Measurements from ENCODE around the gene CHD1. TPM values are rescaled to one million over a fixed set of nuclear protein-coding genes. Genes with fewer than 3 reads are reported as not detected.

The CHD1 gene
- total RNA-seq, 2 donors from 2014 or later: 29.1 to 47.3 TPM

GRCh38 chr5:98865690-98866089 is 63.1 kb downstream of the CHD1 start:
- no peaks in the 10 kb centered on the region for H3K4me1 ChIP-seq
- H3K36me3 ChIP-seq: peaks cover 4% of the 10 kb centered on the region
- no peak overlapping the region for H3K27ac ChIP-seq
- H3K9ac ChIP-seq (ENCODE audit: low read depth in 2 of 2, low read length in 2 of 2): no peak overlapping the region
- H3K4me3 ChIP-seq: no peak overlapping the region
- no peaks in the 10 kb centered on the region for H3K9me3 ChIP-seq
- TF ChIP-seq CTCF (IDR thresholded peaks at IDR 0.05): no peak
- no peaks in the 10 kb centered on the region for H3K27me3 ChIP-seq
- intact Hi-C loops (cut with DNase I): no loop called here
- DNase-seq: no peak

GRCh38 chr5:98847054-98847453 is 81.8 kb downstream of the CHD1 start:
- Histone ChIP-seq H3K4me3 (no peak overlapping the region), H3K27me3 (no peaks in the 10 kb centered on the region), H3K27ac (no peak overlapping the region), H3K36me3 (no peaks in the 10 kb centered on the region), H3K9me3 (no peaks in the 10 kb centered on the region), H3K9ac (ENCODE audit: low read depth in 2 of 2, low read length in 2 of 2) (no peak overlapping the region), H3K4me1 (no peaks in the 10 kb centered on the region)
- no peak for DNase-seq
- intact Hi-C loops (cut with DNase I): no loop called here
- no peak for TF ChIP-seq CTCF (IDR thresholded peaks at IDR 0.05)

GRCh38 chr5:98846520-98846919 is 82.3 kb downstream of the CHD1 start:
- H3K4me1 ChIP-seq: no peaks in the 10 kb centered on the region
- H3K36me3 ChIP-seq: no peaks in the 10 kb centered on the region
- no peaks in the 10 kb centered on the region for H3K27me3 ChIP-seq
- no peaks in the 10 kb centered on the region for H3K9me3 ChIP-seq
- no peak overlapping the region for H3K27ac ChIP-seq
- no peak overlapping the region for H3K4me3 ChIP-seq
- DNase-seq: no peak
- TF ChIP-seq CTCF (IDR thresholded peaks at IDR 0.05): no peak
- intact Hi-C loops (cut with DNase I): no loop called here
- H3K9ac ChIP-seq (ENCODE audit: low read depth in 2 of 2, low read length in 2 of 2): no peak overlapping the region

GRCh38 chr5:98845878-98846277 is 82.9 kb downstream of the CHD1 start:
- TF ChIP-seq CTCF (IDR thresholded peaks at IDR 0.05): no peak
- intact Hi-C loops (cut with DNase I): no loop called here
- H3K36me3 ChIP-seq: no peaks in the 10 kb centered on the region
- H3K4me3 ChIP-seq: no peak overlapping the region
- H3K27ac ChIP-seq: no peak overlapping the region
- no peaks in the 10 kb centered on the region for H3K27me3 ChIP-seq
- no peaks in the 10 kb centered on the region for H3K4me1 ChIP-seq
- H3K9ac ChIP-seq (ENCODE audit: low read depth in 2 of 2, low read length in 2 of 2): no peak overlapping the region
- H3K9me3 ChIP-seq: no peaks in the 10 kb centered on the region
- DNase-seq: no peak

- Histone ChIP-seq H3K27me3 (no peaks in the 10 kb centered on the region), H3K9me3 (no peaks in the 10 kb centered on the region), H3K4me1 (no peaks in the 10 kb centered on the region), H3K27ac (no peak overlapping the region), H3K9ac (ENCODE audit: low read depth in 2 of 2, low read length in 2 of 2) (no peak overlapping the region), H3K4me3 (no peak overlapping the region), H3K36me3 (no peaks in the 10 kb centered on the region)
- TF ChIP-seq CTCF (IDR thresholded peaks at IDR 0.05): no peak
- intact Hi-C loops (cut with DNase I): no loop called here
- no peak for DNase-seq
Measured at GRCh38 chr5:98844865-98845264, 83.9 kb downstream of the CHD1 start.

- no peak for TF ChIP-seq CTCF (IDR thresholded peaks at IDR 0.05)
- Histone ChIP-seq H3K9ac (ENCODE audit: low read depth in 2 of 2, low read length in 2 of 2) (no peak overlapping the region), H3K4me3 (no peak overlapping the region), H3K27ac (no peak overlapping the region), H3K9me3 (no peaks in the 10 kb centered on the region), H3K27me3 (no peaks in the 10 kb centered on the region), H3K36me3 (no peaks in the 10 kb centered on the region), H3K4me1 (no peaks in the 10 kb centered on the region)
- DNase-seq: no peak
- intact Hi-C loops (cut with DNase I): no loop called here
Measured at GRCh38 chr5:98843481-98843880, 85.3 kb downstream of the CHD1 start.
